ENCODE measurements around the gene CCDC121. TPM values are rescaled to one million over a fixed set of nuclear protein-coding genes. Genes with fewer than 3 reads are reported as not detected.

CCDC121 gene
- total RNA-seq, 1 experiment from 2014 or later, result 0.87 TPM

DNA sequence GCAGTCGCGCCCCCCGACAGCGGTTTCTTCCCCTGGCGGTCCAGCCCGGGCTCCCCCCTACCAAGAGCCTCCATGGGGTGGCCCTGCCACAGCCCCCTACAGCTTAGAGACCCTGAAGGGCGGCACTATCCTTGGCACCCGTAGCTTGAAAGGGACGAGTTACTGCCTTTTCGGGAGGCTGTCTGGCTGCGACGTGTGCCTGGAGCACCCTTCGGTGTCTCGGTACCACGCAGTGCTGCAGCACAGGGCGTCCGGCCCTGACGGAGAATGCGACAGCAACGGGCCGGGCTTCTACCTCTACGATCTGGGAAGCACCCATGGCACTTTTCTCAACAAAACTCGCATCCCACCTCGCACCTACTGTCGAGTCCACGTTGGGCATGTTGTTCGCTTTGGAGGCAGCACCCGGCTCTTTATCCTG, 35.4 kb upstream of the CCDC121 start:
- no peaks in the 10 kb centered on the region for H3F3A ChIP-seq (ENCODE audit: low read length, unreplicated experiment)
- H4K20me1 ChIP-seq (ENCODE audit: low read length), result no peaks in the 10 kb centered on the region
- peaks cover 29% of the 10 kb centered on the region for H3K36me3 ChIP-seq (ENCODE audit: low read depth, low read length)
- ChIA-PET CTCF (interaction anchor here (0.6 kb wide), 1 partner anchor 710 kb away, joined by 9 read pairs; no protein-coding TSS in a partner anchor), POLR2A (ENCODE audit: unreplicated experiment) (no interaction called here)
- peak overlapping the region; percentile 71 for H3K27ac ChIP-seq (ENCODE audit: low read length)
- BruUV-seq (replicated peaks), result TSS peak; percentile 87
- peak overlapping the region; percentile 82 for H3K9ac ChIP-seq (ENCODE audit: low read length)
- intact Hi-C loops (cut with micrococcal nuclease), result no loop called here
- peak overlapping the region; percentile 98 for H3K4me2 ChIP-seq (ENCODE audit: low read length)
- peaks cover 36% of the 10 kb centered on the region for H3K4me1 ChIP-seq (ENCODE audit: insufficient read depth, low read length)
- H3K9me2 ChIP-seq (replicated peaks; ENCODE audit: low read length), result no peaks in the 10 kb centered on the region
- DNase-seq (no peak), ATAC-seq (peak; percentile 31)
- H3K9me3 ChIP-seq (ENCODE audit: low read length), result no peaks in the 10 kb centered on the region
- peak overlapping the region; percentile 91 for H2AFZ ChIP-seq (ENCODE audit: low read length)
- peak overlapping the region; percentile 95 for H3K4me3 ChIP-seq (ENCODE audit: low read length)
- TF ChIP-seq EZH2 (IDR thresholded peaks at IDR 0.05; ENCODE audit: low read length, unreplicated experiment), result no peak
- no peak for TF ChIP-seq EZH2phosphoT487 (IDR thresholded peaks at IDR 0.05; ENCODE audit: borderline replicate concordance, low read length)
- H3K79me2 ChIP-seq (ENCODE audit: low read length), result peaks cover 54% of the 10 kb centered on the region
- no peaks in the 10 kb centered on the region for H3K27me3 ChIP-seq (ENCODE audit: low read length)

DNA sequence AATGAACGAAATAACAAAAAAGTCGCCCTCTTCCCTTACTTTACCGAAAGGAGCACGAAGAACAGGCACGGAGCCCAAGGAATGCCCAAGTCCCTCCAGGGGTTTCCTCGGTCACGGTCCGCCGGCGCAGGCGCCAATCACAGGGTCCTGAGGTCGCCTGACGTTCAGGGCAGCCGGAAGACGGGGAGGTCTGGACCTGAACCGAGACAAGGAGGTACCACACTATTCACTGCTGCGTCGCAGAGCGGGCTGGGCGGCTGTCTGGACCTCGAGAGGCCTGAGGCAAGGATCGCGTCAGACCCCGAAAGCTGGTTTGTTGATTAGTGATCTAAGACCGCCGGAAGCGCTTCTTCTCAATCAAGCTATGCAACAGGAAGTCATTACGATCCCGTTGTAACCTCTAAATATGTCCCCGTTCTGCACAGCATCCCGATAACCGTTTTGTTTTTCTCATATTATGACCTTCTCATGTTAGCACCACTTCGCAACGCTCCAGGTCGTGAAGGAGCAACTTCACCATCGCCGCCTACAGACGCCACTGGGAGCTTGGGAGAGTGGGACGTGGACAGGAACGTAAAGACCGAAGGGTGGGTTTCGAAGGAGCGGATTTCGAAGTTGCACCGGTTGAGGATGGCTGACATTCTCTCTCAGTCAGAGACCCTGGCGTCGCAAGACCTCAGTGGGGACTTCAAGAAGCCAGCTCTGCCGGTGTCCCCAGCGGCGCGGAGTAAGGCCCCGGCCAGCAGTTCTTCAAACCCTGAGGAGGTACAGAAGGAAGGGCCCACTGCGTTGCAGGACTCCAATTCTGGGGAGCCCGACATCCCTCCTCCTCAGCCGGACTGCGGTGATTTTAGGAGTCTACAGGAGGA, 34.7 kb upstream of the CCDC121 start, which contains the start of the genes SLC4A1AP and SUPT7L:
TSS of gene SLC4A1AP (plus strand) at position 605 of the 869 bp plus-strand sequence. CDS start at position 631, 26 bp downstream.
TSS of gene SUPT7L (minus strand) at position 330 of the 869 bp plus-strand sequence. CDS start 1,422 bp downstream, outside the sequence.
- H4K20me1 ChIP-seq (ENCODE audit: low read length), result no peaks in the 10 kb centered on the region
- H3K4me3 ChIP-seq (ENCODE audit: low read length), result peak within 1 kb of the TSS; percentile 95
- H3K9ac ChIP-seq (ENCODE audit: low read length), result peak within 1 kb of the TSS; percentile 82
- DNase-seq, result peak; percentile 76
- CTCF ChIA-PET, result interaction anchor here (0.6 to 0.7 kb wide), 2 partner anchors 16 to 710 kb away, joined by 4 to 9 read pairs; no protein-coding TSS in a partner anchor
- POLR2A ChIA-PET (ENCODE audit: unreplicated experiment), result no interaction called here
- peaks cover 56% of the 10 kb centered on the region for H3K79me2 ChIP-seq (ENCODE audit: low read length)
- peak; percentile 79 for ATAC-seq
- no peak for TF ChIP-seq EZH2 (IDR thresholded peaks at IDR 0.05; ENCODE audit: low read length, unreplicated experiment)
- TF ChIP-seq, protein P1, sequence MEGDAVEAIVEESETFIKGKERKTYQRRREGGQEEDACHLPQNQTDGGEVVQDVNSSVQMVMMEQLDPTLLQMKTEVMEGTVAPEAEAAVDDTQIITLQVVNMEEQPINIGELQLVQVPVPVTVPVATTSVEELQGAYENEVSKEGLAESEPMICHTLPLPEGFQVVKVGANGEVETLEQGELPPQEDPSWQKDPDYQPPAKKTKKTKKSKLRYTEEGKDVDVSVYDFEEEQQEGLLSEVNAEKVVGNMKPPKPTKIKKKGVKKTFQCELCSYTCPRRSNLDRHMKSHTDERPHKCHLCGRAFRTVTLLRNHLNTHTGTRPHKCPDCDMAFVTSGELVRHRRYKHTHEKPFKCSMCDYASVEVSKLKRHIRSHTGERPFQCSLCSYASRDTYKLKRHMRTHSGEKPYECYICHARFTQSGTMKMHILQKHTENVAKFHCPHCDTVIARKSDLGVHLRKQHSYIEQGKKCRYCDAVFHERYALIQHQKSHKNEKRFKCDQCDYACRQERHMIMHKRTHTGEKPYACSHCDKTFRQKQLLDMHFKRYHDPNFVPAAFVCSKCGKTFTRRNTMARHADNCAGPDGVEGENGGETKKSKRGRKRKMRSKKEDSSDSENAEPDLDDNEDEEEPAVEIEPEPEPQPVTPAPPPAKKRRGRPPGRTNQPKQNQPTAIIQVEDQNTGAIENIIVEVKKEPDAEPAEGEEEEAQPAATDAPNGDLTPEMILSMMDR (conservative IDR thresholded peaks at IDR 0.05; ENCODE audit: low read depth, low read length), result no peak
- TF ChIP-seq EZH2phosphoT487 (IDR thresholded peaks at IDR 0.05; ENCODE audit: borderline replicate concordance, low read length), result no peak
- peak within 1 kb of the TSS; percentile 98 for H3K4me2 ChIP-seq (ENCODE audit: low read length)
- intact Hi-C loops (cut with micrococcal nuclease), result no loop called here
- H3K27me3 ChIP-seq (ENCODE audit: low read length), result no peaks in the 10 kb centered on the region
- peak within 1 kb of the TSS; percentile 91 for H2AFZ ChIP-seq (ENCODE audit: low read length)
- H3K36me3 ChIP-seq (ENCODE audit: low read depth, low read length), result peaks cover 25% of the 10 kb centered on the region
- peaks cover 36% of the 10 kb centered on the region for H3K4me1 ChIP-seq (ENCODE audit: insufficient read depth, low read length)
- H3K9me2 ChIP-seq (replicated peaks; ENCODE audit: low read length), result no peaks in the 10 kb centered on the region
- no TSS peak for BruUV-seq (replicated peaks)
- H3K9me3 ChIP-seq (ENCODE audit: low read length), result no peaks in the 10 kb centered on the region
- peak within 1 kb of the TSS; percentile 71 for H3K27ac ChIP-seq (ENCODE audit: low read length)
- H3F3A ChIP-seq (ENCODE audit: low read length, unreplicated experiment), result no peaks in the 10 kb centered on the region

DNA sequence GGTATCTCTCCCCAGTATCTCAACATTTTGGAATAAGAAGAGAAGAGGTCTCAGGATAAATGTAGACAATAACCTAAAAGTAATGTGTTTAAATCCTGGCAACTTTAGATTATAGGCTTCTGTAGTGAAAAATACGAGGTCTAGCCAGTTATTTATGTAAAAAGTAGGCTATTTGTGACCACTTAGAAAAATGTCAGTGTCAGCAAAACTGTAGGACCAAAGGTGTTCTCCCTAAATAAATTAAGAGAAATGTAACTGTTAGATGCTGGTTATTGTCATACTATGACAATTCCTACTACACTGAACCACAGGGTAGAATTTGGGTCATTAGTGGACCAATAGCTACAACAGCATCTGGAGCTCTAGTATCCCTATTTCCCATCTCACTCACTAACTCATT, 32.6 kb upstream of the CCDC121 start:
- H3K27ac ChIP-seq (ENCODE audit: low read length), result no peak overlapping the region
- no peaks in the 10 kb centered on the region for H3F3A ChIP-seq (ENCODE audit: low read length, unreplicated experiment)
- no peak overlapping the region for H3K4me3 ChIP-seq (ENCODE audit: low read length)
- no peaks in the 10 kb centered on the region for H3K27me3 ChIP-seq (ENCODE audit: low read length)
- no peaks in the 10 kb centered on the region for H3K9me2 ChIP-seq (replicated peaks; ENCODE audit: low read length)
- no peak overlapping the region for H3K9ac ChIP-seq (ENCODE audit: low read length)
- no TSS peak for BruUV-seq (replicated peaks)
- no peaks in the 10 kb centered on the region for H4K20me1 ChIP-seq (ENCODE audit: low read length)
- H3K9me3 ChIP-seq (ENCODE audit: low read length), result no peaks in the 10 kb centered on the region
- ATAC-seq (no peak), DNase-seq (no peak)
- H3K4me1 ChIP-seq (ENCODE audit: insufficient read depth, low read length), result peaks cover 32% of the 10 kb centered on the region
- H3K79me2 ChIP-seq (ENCODE audit: low read length), result peaks cover 57% of the 10 kb centered on the region
- ChIA-PET CTCF (no interaction called here), POLR2A (ENCODE audit: unreplicated experiment) (no interaction called here)
- no peak overlapping the region for H2AFZ ChIP-seq (ENCODE audit: low read length)
- TF ChIP-seq EZH2phosphoT487 (IDR thresholded peaks at IDR 0.05; ENCODE audit: borderline replicate concordance, low read length) (no peak), EZH2 (IDR thresholded peaks at IDR 0.05; ENCODE audit: low read length, unreplicated experiment) (no peak)
- TF ChIP-seq, protein P1 (conservative IDR thresholded peaks at IDR 0.05; ENCODE audit: low read depth, low read length), result no peak
- H3K4me2 ChIP-seq (ENCODE audit: low read length), result no peak overlapping the region
- H3K36me3 ChIP-seq (ENCODE audit: low read depth, low read length), result peaks cover 31% of the 10 kb centered on the region
- intact Hi-C loops (cut with micrococcal nuclease), result no loop called here
